IPS-11a (cell line): ENCODE measurements around the gene AAR2.

Source experiments
- H3K4me3 ChIP-seq: one replicate; pipeline ENCODE4 v1.5.1; 2013; ENCODE audit warnings: low read depth, low read length, control low read depth

Gene AAR2

GRCh38 chr20:36218380-36219064, 17.8 kb upstream of the AAR2 start:
- no peak overlapping the region for H3K4me3 ChIP-seq

- H3K4me3 ChIP-seq = no peak overlapping the region
These were observed 16.5 kb upstream of the AAR2 start for GRCh38 chr20:36219671-36220220.

DNA sequence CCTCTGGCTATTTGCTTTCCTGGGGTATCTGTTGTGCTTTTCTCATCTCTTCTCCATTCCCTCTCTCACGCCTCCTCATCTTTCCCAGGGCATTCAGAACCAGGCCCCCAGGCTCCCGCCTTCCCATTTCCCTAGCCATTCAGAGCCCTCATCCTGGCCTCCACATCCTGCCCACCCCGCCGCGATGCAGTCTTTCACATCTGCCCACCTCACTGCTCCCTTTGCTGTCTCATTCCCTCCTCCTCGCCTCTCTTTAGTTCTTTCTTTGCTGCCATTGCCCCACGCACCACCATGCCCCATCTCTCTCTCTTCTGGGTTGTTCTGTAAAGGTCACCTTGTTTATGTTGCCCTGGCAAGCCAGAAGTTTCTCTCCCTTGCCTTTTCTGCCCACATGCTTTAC, 10.6 kb upstream of the AAR2 start:
- H3K4me3 ChIP-seq = no peak overlapping the region

DNA sequence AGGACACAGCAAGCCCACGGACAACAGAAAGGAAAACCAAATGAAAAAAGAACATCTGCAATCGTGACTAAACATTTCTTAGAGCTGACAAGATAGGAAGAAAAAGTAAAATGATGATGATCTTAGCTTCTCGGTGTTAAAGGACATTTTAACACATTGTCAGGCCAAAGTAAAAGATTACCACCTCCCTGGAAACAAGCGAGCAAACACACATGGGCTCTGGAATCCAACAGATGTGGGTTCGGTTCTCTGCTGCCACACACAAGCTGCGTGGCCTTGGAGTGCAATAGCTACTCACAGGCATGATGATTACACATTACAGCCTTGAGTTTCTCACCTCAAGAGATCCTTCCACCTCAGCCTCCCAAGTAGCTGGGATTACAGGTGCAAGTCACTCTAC, 7.5 kb upstream of the AAR2 start:
- H3K4me3 ChIP-seq = no peak overlapping the region

- H3K4me3 ChIP-seq = no peak overlapping the region
These were observed 6.3 kb upstream of the AAR2 start for GRCh38 chr20:36230019-36230418.

DNA sequence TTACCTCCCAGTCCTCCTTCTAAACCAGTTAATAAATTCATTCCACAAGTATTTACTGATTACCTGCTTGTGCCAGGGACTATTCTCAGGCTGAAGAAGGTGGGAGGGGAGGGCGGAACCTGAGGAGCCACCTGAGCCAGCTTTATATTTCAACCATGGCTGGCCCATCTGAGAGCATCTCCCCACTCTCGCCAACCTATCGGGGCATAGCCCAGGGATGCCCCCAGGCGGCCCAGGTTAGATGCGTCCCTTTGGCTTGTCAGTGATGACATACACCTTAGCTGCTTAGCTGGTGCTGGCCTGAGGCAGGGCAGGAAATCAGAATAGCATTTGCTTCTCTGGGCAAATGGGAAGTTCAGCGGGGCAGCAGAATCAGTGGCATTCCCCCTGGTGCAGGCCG, 4.9 kb upstream of the AAR2 start:
- no peak overlapping the region for H3K4me3 ChIP-seq

GRCh38 chr20:36234771-36235320, 1.4 kb upstream of the AAR2 start:
- no peak overlapping the region for H3K4me3 ChIP-seq

- peak overlapping the region; percentile 65 for H3K4me3 ChIP-seq
These were observed 476 bp downstream of the AAR2 start for GRCh38 chr20:36236786-36237121.

- no peak overlapping the region for H3K4me3 ChIP-seq
These were observed 1.2 kb downstream of the AAR2 start for GRCh38 chr20:36237477-36237876.

DNA sequence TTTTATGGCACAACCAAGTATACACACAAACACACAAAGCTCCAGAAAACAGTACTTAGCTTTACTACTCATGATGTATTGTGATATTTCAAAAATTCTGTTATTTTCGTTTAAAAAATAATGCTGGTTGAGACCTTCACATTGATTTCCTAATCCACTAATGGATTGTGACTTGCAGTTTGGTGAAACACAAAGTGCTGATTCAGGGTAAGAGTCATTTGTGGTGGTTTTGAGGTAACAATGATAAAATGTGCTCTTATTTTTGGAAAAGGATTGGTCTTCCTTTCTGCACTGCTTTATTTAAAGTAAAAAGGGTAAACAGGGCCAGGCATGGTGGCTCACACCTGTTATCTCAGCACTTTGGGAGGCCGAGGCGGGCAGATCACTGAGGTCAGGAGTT, 1.9 kb downstream of the AAR2 start:
- H3K4me3 ChIP-seq = no peak overlapping the region

GRCh38 chr20:36238760-36239159, 2.5 kb downstream of the AAR2 start:
- no peak overlapping the region for H3K4me3 ChIP-seq

GRCh38 chr20:36240076-36240475, 3.8 kb downstream of the AAR2 start:
- H3K4me3 ChIP-seq = no peak overlapping the region

DNA sequence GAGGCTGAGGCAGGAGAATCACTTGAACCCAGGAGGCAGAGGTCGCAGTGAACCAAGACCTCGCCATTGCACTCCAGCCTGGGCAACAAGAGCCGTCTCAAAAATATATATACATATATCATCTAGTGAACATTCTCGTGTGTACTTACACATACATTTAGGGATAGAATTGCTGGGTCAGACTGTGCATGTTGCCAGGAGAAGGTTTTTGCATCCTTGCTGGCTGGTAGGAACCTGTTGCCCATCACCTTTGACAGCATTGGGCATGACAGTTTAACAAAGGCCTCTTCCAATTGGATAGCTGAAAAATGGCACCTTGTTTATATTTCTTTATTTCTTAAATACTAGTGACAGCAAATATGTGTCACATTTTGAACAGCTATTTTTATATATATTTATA, 5.4 kb downstream of the AAR2 start:
- no peak overlapping the region for H3K4me3 ChIP-seq

- H3K4me3 ChIP-seq = no peak overlapping the region
These were observed 7.4 kb downstream of the AAR2 start for GRCh38 chr20:36243726-36244125.

GRCh38 chr20:36246401-36246800, 10.1 kb downstream of the AAR2 start:
- no peak overlapping the region for H3K4me3 ChIP-seq

- H3K4me3 ChIP-seq = no peak overlapping the region
These were observed 12.6 kb downstream of the AAR2 start for GRCh38 chr20:36248836-36249235.

GRCh38 chr20:36249450-36249849, 13.2 kb downstream of the AAR2 start:
- H3K4me3 ChIP-seq = no peak overlapping the region

- no peak overlapping the region for H3K4me3 ChIP-seq
These were observed 15.1 kb downstream of the AAR2 start for GRCh38 chr20:36251426-36251825.

GRCh38 chr20:36252511-36252910, 16.2 kb downstream of the AAR2 start:
- no peak overlapping the region for H3K4me3 ChIP-seq

GRCh38 chr20:36253036-36253435, 16.8 kb downstream of the AAR2 start:
- H3K4me3 ChIP-seq = no peak overlapping the region

DNA sequence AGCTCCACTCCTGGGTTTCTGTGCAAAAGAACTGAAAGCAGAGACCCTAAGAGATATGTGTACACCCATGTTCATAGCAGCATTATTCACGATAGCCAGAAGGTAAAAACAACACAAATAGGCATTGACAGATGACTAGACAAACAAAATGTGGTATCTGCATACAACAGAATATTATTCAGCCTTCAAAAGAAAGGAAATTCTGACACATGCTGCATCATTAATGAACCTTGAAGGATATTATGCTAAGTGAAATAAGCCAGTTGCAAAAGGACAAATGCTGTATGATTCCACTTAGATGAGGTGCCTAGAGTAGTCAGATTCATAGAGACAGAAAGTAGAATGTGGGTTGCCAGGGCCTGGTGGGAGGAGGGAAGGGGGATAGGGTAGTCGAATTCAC, 17.8 kb downstream of the AAR2 start:
- H3K4me3 ChIP-seq = no peak overlapping the region

GRCh38 chr20:36255445-36255844, 19.2 kb downstream of the AAR2 start:
- H3K4me3 ChIP-seq = no peak overlapping the region
